HAP-1 (cell line): ENCODE results near the gene SORL1.
"Not testable (repeated sequence)": the region's sequence is repeated elsewhere in the genome, so short reads cannot be mapped to it uniquely, and the experiment has no call there.

ENCODE experiments used
- DNase-seq, 2 experiments: peaks; one replicate each; pipeline ENCODE4 v3.0.0-alpha.2; 2016 to 2020; ENCODE audit warnings: low spot score in 2 of 2
- H3K27me3 ChIP-seq: fragments of 250-450 bp; sonication (Bioruptor Pico); 2 replicates; pipeline ENCODE4 v1.5.1; 2020; ENCODE audit warnings: low read depth, mild to moderate bottlenecking, moderate library complexity
- H3K36me3 ChIP-seq: fragments of 250-450 bp; sonication (Bioruptor Pico); replicated peaks from 2 replicates; pipeline ENCODE4 v1.5.1; 2020; ENCODE audit warnings: mild to moderate bottlenecking
- H3K4me1 ChIP-seq: fragments of 250-450 bp; sonication (Bioruptor Pico); 2 replicates; pipeline ENCODE4 v1.5.1; 2020; ENCODE audit warnings: mild to moderate bottlenecking
- H3K4me3 ChIP-seq: fragments of 250-450 bp; sonication (Bioruptor Pico); 2 replicates; pipeline ENCODE4 v1.5.1; 2020; ENCODE audit warnings: mild to moderate bottlenecking, moderate library complexity
- H3K9me3 ChIP-seq: fragments of 250-450 bp; sonication (Bioruptor Pico); 2 replicates; pipeline ENCODE4 v1.5.1; 2020; ENCODE audit warnings: mild to moderate bottlenecking, moderate library complexity
- in situ Hi-C: fragments of 300-500 bp; cut with MboI; formaldehyde crosslinking; loops from 3 replicates; pipeline ENCODE4 v1.14.3; 2020; ENCODE audit warnings: low sequenced_read_pairs, inconsistent platforms, mixed read lengths

Gene SORL1

DNA sequence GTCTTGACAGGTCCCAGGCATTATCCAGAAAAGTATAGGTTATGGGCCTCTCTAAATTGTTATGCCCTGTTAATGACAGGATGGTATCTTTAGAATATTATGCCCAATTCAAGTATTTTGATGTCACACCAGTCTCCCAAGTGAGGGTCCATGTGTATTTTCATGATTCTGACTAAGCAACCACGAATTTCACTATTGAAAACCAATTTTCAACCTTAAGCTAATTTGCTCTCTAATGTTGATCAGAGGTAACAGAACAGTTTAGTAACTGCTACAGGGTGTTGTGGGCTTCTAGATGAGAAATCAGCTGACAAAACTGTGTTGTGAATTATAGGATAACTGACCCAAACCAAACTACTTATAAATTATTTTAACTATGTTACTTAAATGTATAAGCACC is 48.6 kb downstream of the SORL1 start:
- Histone ChIP-seq H3K4me1 (peaks cover 13% of the 10 kb centered on the region), H3K9me3 (no peaks in the 10 kb centered on the region), H3K36me3 (no peaks in the 10 kb centered on the region), H3K27me3 (no peaks in the 10 kb centered on the region), H3K4me3 (no peak overlapping the region)
- in situ Hi-C loops: no loop called here
- no peak for DNase-seq

DNA sequence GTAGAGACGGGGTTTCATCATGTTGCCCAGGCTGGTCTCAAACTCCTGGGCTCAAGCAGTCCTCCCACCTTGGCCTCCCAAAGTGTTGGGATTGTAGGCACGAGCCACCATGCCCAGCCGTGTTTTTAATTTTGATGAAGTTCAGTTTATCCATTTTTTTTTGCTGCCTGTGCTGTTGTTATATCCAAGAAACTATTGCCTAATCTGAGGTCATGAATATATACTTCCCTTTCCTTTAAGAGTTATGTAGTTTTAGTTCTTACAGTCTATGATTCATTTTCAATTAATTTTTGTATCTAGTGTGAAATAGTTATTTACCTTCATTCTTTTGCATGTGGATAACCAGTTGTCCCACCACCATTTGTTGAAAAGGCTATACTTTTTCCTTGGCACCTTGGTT is 50.9 kb downstream of the SORL1 start:
- DNase-seq: no peak
- Histone ChIP-seq H3K27me3 (no peaks in the 10 kb centered on the region), H3K4me3 (no peak overlapping the region), H3K36me3 (no peaks in the 10 kb centered on the region), H3K9me3 (no peaks in the 10 kb centered on the region), H3K4me1 (peaks cover 2% of the 10 kb centered on the region)
- in situ Hi-C loops: no loop called here

DNA sequence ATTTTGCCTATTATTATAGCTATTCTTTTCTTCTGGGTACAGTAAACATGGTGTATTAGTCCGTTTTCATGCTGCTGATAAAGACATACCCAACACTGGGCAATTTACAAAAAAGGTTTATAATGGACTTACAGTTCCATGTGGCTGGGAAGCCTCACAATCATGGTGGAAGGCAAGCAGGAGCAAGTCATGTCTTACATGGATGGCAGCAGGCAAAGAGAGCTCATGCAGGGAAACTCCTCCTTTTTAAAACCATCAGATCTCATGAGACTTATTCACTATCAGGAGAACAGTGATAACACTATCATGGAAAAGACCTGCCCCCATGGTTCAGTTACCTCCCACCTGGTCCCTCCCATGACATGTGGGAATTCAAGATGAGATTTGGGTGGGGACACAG is 54.1 kb downstream of the SORL1 start:
- H3K9me3 ChIP-seq, H3K36me3 ChIP-seq, H3K4me1 ChIP-seq, in situ Hi-C loops, H3K4me3 ChIP-seq, DNase-seq, H3K27me3 ChIP-seq: not testable (repeated sequence)

DNA sequence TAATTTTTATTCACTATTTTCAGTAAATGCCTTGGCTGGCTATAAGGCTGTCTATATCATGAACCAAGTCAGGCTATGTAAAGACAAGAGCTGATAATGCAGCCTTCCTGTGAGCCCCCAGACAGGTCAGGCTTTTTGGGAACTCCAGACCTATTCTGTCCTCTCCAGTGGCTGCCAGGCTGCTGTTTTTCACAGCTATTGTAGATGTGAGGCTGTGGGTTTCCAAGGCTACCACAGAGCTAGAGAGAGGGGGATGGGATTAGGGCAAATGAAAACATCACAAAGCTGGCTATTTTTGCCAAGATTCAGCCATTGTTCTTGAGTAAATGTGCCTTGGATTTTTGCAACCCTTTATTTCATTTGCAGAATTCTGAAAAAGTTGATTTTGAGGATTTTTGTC is 56.3 kb downstream of the SORL1 start:
- no peaks in the 10 kb centered on the region for H3K27me3 ChIP-seq
- DNase-seq: peak in 1 of 2 experiments; percentile 16
- in situ Hi-C loops: no loop called here
- no peaks in the 10 kb centered on the region for H3K36me3 ChIP-seq
- H3K4me3 ChIP-seq: no peak overlapping the region
- no peaks in the 10 kb centered on the region for H3K4me1 ChIP-seq
- H3K9me3 ChIP-seq: no peaks in the 10 kb centered on the region

DNA sequence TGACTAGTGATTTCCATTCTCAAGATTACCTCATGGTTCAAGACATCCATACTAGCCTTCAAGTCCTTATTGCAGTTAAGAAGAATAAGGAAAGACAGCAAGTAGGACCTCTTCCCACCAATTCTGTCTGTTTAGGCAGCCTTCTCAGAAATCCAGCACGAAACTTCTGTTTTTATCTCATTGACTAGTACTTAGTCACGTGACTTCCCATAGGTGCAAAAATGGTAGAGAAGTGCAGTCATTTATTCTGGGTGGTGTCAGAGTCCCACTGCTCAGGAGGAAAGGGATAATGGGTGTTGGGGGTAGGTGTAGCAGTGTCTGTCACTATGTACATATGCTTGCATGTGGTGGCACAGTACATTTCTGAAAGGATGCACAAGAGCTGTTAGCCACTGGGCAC is 58.3 kb downstream of the SORL1 start:
- no peak for DNase-seq
- H3K4me1 ChIP-seq: no peaks in the 10 kb centered on the region
- H3K27me3 ChIP-seq: no peaks in the 10 kb centered on the region
- no peaks in the 10 kb centered on the region for H3K9me3 ChIP-seq
- H3K4me3 ChIP-seq: no peak overlapping the region
- in situ Hi-C loops: no loop called here
- H3K36me3 ChIP-seq: no peaks in the 10 kb centered on the region

DNA sequence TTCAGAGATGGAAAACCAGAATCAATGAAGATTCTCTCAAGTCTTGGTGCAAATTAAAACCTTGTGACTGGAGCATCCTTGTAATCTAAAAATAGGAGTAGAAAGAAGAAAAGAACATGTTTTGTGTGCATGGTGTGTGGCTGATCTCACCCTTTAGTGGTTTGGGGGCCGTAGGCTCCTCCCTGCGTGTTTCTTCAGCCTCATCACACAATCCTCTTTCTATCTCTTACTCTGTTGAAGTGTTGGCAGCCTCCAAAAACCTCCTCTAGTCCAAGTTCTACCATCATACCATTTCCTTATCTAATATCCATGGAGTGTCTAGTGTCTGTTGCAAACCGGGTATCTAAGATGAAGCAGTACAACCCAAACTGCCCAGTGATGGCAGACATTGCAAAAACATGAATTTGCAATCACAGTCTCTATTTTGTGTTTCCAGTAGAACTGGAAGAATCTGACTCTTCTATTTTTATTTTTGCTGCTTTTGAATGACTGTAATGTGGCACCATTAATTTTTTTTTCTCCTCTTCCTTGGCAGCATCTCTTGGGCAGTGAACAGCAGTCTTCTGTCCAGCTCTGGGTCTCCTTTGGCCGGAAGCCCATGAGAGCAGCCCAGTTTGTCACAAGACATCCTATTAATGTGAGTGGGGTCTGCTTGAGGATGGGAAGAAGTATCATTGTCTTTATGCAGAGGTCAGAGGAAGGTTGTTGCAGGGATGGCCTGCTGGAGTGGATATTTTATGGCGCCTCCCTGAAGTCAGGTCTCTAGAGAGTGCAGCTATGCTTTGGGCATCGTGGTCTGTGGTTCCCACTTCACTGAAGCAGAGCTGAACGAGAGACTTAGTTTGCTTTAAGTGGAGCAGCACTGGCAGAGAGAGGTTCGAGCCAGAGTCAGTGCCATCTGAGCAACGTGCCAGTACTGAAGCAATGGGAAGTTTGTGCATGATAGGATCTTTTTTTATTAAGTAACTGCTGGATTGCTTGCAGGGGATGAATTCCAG is 60.7 kb downstream of the SORL1 start:
- H3K36me3 ChIP-seq: no peaks in the 10 kb centered on the region
- DNase-seq: no peak
- H3K9me3 ChIP-seq: no peaks in the 10 kb centered on the region
- no peak overlapping the region for H3K4me3 ChIP-seq
- in situ Hi-C loops: no loop called here
- no peaks in the 10 kb centered on the region for H3K27me3 ChIP-seq
- H3K4me1 ChIP-seq: no peaks in the 10 kb centered on the region

DNA sequence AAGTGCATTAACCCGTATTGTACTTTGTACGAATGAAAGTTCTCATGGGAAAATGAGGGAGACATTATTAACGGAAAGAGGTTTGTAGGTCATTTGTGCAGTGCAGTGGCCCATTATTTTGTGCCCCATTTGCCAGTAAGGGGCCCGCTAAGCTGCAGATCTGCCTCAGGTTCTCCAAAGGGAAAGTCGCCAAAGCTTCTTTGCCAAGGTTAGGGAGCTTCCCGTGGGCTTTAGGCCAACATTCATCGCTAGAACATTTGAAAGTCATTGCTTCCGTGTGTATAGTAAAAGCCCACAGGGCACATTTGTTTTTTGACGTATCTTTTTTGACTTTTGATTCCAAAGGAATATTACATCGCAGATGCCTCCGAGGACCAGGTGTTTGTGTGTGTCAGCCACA is 61.7 kb downstream of the SORL1 start:
- H3K36me3 ChIP-seq: no peaks in the 10 kb centered on the region

DNA sequence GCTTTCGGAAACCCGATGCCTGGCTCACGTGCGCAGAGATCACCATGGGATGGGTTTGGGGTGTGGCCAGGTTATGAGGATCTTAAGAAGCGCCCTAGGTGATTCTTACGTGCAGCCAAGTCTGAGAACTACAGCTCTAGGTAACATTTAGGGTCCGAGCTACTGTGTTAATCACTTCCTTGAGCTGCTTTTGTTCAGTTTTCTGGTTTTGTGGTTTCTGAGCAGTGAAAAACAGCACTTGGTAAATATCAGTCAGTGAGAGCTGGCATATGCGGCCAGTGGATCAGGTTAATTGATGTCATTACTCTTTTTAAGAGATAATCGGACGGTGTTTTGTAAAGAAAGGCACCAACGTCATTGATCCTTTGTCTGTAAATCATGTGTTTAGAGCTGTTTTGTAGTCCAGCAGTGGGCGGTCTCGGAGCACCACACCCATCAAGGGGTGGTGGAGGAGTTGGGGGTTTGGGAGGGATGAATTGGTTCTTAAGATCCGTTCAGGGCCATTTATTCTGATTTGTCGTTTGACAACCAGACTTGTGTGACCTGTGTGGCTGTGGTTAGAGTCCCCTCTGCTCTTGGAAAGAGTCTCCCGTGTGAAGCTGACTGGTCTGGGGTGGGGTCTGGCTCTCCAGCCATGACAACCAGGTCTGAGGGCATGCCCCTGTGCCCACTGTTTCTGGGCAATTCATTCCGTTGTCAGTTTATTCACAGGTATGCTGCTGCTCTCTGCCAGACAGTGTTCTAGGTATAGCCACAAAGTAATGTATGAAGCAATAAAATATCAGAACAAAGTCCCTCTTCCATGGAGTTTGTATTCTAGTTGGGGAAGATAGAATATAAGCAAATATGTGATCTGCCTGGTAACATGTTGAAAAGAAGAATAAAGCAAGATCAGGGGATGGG is 62.6 kb downstream of the SORL1 start:
- Histone ChIP-seq H3K4me3 (no peak overlapping the region), H3K4me1 (no peaks in the 10 kb centered on the region), H3K9me3 (no peaks in the 10 kb centered on the region), H3K36me3 (no peaks in the 10 kb centered on the region), H3K27me3 (no peaks in the 10 kb centered on the region)
- peak in 1 of 2 experiments; percentile 11 for DNase-seq
- in situ Hi-C loops: no loop called here

More for the DNA sequence above, 61.7 kb downstream of the SORL1 start:
- H3K4me1 ChIP-seq: no peaks in the 10 kb centered on the region
- no peak for DNase-seq
- H3K4me3 ChIP-seq: no peak overlapping the region
- in situ Hi-C loops: no loop called here
- no peaks in the 10 kb centered on the region for H3K9me3 ChIP-seq
- no peaks in the 10 kb centered on the region for H3K27me3 ChIP-seq

DNA sequence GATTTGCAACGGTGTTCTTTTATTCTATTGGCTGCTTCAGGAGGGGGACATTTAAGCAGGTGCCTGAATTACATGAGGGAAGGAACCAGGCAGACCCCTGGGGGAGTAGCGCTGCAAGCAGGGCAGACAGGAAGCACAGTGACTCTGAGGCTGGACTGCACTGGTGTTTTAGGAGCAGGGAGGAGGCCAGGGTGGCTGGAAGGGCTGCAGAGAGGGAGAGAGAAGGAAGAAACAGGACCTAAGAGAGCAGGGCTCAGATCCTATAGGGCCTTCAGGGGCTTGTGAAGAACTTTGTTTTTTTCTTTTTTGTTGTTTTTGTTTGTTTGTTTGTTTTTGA is 63.2 kb downstream of the SORL1 start:
- Histone ChIP-seq H3K9me3 (no peaks in the 10 kb centered on the region), H3K4me1 (no peaks in the 10 kb centered on the region), H3K36me3 (no peaks in the 10 kb centered on the region), H3K4me3 (no peak overlapping the region), H3K27me3 (no peaks in the 10 kb centered on the region)
- DNase-seq: no peak
- in situ Hi-C loops: no loop called here

DNA sequence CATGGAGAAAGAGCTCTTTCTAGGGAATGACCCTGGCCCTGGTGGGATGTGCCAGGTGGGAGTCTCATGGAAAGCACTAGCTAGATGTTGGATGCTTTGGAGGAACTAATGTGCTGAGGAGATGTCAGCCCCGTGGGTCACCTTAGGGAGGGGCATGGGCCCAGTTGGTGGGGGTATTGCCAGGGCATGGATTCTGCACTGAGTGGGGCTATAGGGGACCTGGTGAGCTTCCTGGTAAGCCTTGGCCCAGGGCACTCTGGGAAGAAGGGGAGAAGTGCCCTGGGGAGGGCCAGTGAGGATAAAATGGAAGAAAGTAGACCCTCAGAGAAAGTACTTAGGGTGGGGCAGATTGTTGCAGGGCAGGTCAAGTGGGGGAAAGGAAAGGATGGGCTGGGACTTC is 65.9 kb downstream of the SORL1 start:
- Histone ChIP-seq H3K36me3 (no peaks in the 10 kb centered on the region; the same call in 1 of the 2 replicates), H3K27me3 (no peaks in the 10 kb centered on the region), H3K4me3 (no peak overlapping the region), H3K4me1 (no peaks in the 10 kb centered on the region), H3K9me3 (no peaks in the 10 kb centered on the region)
- in situ Hi-C loops: no loop called here
- no peak for DNase-seq

DNA sequence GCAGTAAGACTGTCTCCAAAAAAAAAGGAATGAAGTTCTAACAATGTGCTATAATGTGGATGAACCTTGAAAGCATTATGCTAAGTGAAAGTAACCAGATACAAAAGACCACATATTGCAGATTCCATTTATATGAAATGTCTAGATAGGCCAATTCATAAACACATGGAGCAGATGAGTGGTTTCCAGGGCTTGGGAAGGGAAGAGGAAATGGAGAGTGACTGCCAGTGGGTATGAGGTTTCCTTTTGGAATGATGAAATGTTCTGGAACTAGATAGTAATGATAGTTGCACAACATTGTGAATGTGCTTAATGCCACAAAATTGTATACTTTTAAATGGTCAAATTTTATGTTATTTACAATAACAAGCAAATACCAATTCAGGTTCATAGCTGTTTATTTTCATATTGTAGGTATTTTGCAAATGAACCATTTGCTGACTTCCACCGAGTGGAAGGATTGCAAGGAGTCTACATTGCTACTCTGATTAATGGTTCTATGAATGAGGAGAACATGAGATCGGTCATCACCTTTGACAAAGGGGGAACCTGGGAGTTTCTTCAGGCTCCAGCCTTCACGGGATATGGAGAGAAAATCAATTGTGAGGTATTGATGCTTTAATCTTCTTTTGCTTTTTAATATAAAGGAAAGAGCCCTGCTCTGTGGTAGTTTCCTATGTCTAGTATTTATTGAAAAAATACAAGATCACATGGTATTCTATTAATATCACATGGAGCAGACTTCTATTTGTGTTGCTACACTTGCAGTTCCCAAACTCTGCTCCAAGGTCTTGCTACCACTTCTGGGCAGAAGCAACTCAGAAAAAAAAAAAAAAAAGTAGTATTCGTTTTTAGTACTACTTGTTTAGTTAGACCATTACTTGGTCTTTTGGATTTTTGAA is 68.4 kb downstream of the SORL1 start:
- Histone ChIP-seq H3K9me3 (no peaks in the 10 kb centered on the region; the same call in 1 of the 2 replicates), H3K4me3 (no peak overlapping the region), H3K27me3 (no peaks in the 10 kb centered on the region), H3K36me3 (no peaks in the 10 kb centered on the region; the same call in 1 of the 2 replicates), H3K4me1 (no peaks in the 10 kb centered on the region)
- in situ Hi-C loops: no loop called here
- no peak for DNase-seq

DNA sequence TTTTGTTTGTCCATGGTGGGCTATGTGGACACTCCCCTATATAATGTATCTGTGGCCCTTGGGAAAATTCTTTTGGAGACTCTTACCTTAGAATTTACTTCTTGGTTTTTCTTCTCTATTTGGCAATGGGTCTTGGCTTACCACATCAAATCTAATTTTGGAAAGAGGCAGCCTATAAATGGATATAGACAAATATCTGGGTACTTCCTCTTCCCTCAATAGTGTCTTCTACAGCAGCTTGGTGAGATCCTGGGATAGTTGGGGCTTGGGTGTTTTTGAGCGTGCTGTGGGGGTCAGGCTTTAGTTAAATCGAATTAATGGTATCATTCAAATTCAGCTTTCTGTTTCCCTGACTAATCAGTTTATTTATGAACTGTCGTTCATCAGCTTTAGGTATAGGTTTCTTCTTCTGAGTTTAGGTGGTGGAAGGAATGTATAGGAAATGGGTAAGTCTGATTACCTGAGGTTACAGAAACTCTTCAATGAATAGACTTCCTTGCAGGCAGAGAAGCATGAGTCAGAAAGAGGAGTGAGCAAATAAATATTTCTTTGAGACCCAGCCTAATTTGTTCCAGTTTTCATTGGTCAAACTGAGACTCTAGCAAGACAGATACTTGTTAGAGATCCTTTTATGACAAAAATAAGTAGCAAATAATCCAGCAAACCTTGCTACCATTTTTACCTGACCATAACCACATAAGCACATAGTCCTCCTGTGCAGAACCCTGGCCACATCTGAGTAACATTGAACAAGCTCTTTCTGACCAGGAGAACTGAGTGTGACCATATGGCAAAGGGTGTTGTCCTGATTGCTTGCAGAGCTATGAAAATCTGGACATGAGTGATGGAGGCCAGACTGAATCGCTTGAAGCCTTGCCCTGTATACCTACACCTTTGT is 69.3 kb downstream of the SORL1 start:
- DNase-seq: no peak

More for the DNA sequence above, 69.3 kb downstream of the SORL1 start:
- Histone ChIP-seq H3K36me3 (no peaks in the 10 kb centered on the region; the same call in 1 of the 2 replicates), H3K4me1 (no peaks in the 10 kb centered on the region), H3K9me3 (peaks cover 4% of the 10 kb centered on the region; the same call in 1 of the 2 replicates), H3K4me3 (no peak overlapping the region), H3K27me3 (no peaks in the 10 kb centered on the region)
- in situ Hi-C loops: no loop called here
